Right lobe of liver (tissue), 6 donors: ENCODE results near the gene CDC42SE1. TPM values are rescaled to one million over a fixed set of nuclear protein-coding genes. Genes with fewer than 3 reads are reported as not detected.

Experiments used
- ATAC-seq, 4 donors: fragments of 200-7000 bp; cut with Tn5 transposase; one replicate each; pipeline ENCODE4 v1.9.1; 2020; ENCODE audit warnings: mild to moderate bottlenecking in 4 of 4, moderate library complexity in 4 of 4
- DNase-seq, 3 donors: peaks; one replicate each; pipeline ENCODE4 v3.0.0-alpha.2; 2020
- H3K27ac ChIP-seq, 3 donors: fragments of 200-600 bp; one replicate each; pipeline ENCODE4 v1.8.0; 2022
- H3K27me3 ChIP-seq, 2 donors: fragments of 200-600 bp; one replicate each; pipeline ENCODE4 v1.8.0; 2022
- H3K36me3 ChIP-seq, 4 donors: fragments of 200-600 bp; sonication (generic) in 1 of 4; one replicate each; pipeline versions ENCODE4 v1.5.1 to v1.8.0; 2017 to 2022; ENCODE audit warnings: control low read depth in 1 of 4
- H3K4me1 ChIP-seq, 4 donors: fragments of 200-600 bp; sonication (generic) in 1 of 4; one replicate each; pipeline versions ENCODE4 v1.5.1 to v1.8.0; 2017 to 2022; ENCODE audit warnings: control low read depth in 1 of 4
- H3K4me3 ChIP-seq, 3 donors: fragments of 200-600 bp; one replicate each; pipeline ENCODE4 v1.8.0; 2022
- H3K9me3 ChIP-seq, 4 donors: fragments of 200-600 bp; sonication (generic) in 1 of 4; one replicate each; pipeline versions ENCODE4 v1.5.1 to v1.8.0; 2017 to 2022; ENCODE audit warnings: control low read depth in 1 of 4
- CTCF ChIP-seq, 4 donors: fragments of 200-600 bp in 3 of 4; fragments of 450-650 bp in 1 of 4; IDR thresholded peaks; one replicate each; pipeline versions ENCODE4 v1.5.1 to v1.8.0; 2016 to 2022; ENCODE audit warnings: antibody characterized with exemption in 4 of 4, mild to moderate bottlenecking in 2 of 4
- POLR2A ChIP-seq: fragments of 450-650 bp; IDR thresholded peaks from one replicate; pipeline ENCODE4 v1.6.1; 2017; ENCODE audit warnings: antibody characterized with exemption, mild to moderate bottlenecking
- WGBS: methylation state at CpG from one replicate; pipeline ENCODE4 v1.1.6; 2018; ENCODE audit warnings: low coverage, low lambda C conversion rate; ENCODE audit not compliant: insufficient coverage; ENCODE audit errors: missing lambda C conversion rate; 5-methylcytosine and 5-hydroxymethylcytosine counted together
- intact Hi-C, 2 donors: fragments of 100-400 bp; cut with DNase I; formaldehyde crosslinking; loops; one replicate each; pipeline versions ENCODE4 v1.11.2 to v1.14.1; 2022
- total RNA-seq, 6 experiments: library from RNA; depleted of rRNA in 2 of 6; stranded (reverse); fragments of >200 nt in 2 of 6; fragmentation: NEBNext Ultra II Directional in 3 of 6; extraction: Animal tissue kit (Norgen Biotek cat#: 25700) in 3 of 6; gene quantifications; one replicate each; pipeline versions ENCODE4 v1.1.0 to v1.2.4, GENCODE V29; 2016 to 2023
- donor health status: DM: no; HTN: yes; CAD: no.
- donor health status: DM: no; HTN: no; CAD: no.
- donor health status: DM: no; HTN: no; CAD: no.
- donor health status: DM: no; HTN: yes; CAD: no.
- donor health status: DM: no; HTN: yes; CAD: no.

Gene CDC42SE1
- total RNA-seq, 6 experiments from 2014 or later = 15.9 to 37.5 (median 27.3) TPM

GRCh38 chr1:151050051-151050688 is 9.3 kb downstream of the CDC42SE1 start:
- intact Hi-C loops = no loop called here
- WGBS = 73% methylated on average over 2 of the region's 2 CpGs
- no peak overlapping the region for H3K27ac ChIP-seq
- no peak overlapping the region for H3K4me3 ChIP-seq
- TF ChIP-seq CTCF (IDR thresholded peaks at IDR 0.05) (no peak), POLR2A (no peak)
- H3K27me3 ChIP-seq = no peaks in the 10 kb centered on the region
- DNase-seq (no peak), ATAC-seq (no peak)
- H3K36me3 ChIP-seq = peaks cover 5 to 39% (median 20%) of the 10 kb centered on the region in 4 donors
- peaks cover 0 to 7% (median 2%) of the 10 kb centered on the region in 4 donors for H3K4me1 ChIP-seq
- no peaks in the 10 kb centered on the region for H3K9me3 ChIP-seq

- intact Hi-C loops = no loop called here
- TF ChIP-seq POLR2A = no peak
- TF ChIP-seq CTCF (IDR thresholded peaks at IDR 0.05) = no peak
- Histone ChIP-seq H3K36me3 (peaks cover 5 to 31% (median 16%) of the 10 kb centered on the region in 4 donors), H3K9me3 (no peaks in the 10 kb centered on the region), H3K4me1 (peaks cover 0 to 7% (median 2%) of the 10 kb centered on the region in 4 donors), H3K27ac (no peak overlapping the region), H3K4me3 (no peak overlapping the region), H3K27me3 (no peaks in the 10 kb centered on the region)
- no CpG with 5 or more reads among the region's 5 CpGs for WGBS
- no peak for ATAC-seq
- no peak for DNase-seq
Measured at GRCh38 chr1:151049458-151049857, 10.0 kb downstream of the CDC42SE1 start.

GRCh38 chr1:151048645-151049032 is 10.8 kb downstream of the CDC42SE1 start:
- no peaks in the 10 kb centered on the region for H3K27me3 ChIP-seq
- peak overlapping the region in 2 of 3 donors; percentile 64 to 75 for H3K27ac ChIP-seq
- ATAC-seq = no peak
- peak in 1 of 4 donors; percentile 42 for TF ChIP-seq CTCF (IDR thresholded peaks at IDR 0.05)
- no peak for TF ChIP-seq POLR2A
- H3K4me3 ChIP-seq = peak overlapping the region; percentile 75 to 91 (median 80)
- 4% methylated on average over 3 of the region's 3 CpGs for WGBS
- intact Hi-C loops = no loop called here
- H3K4me1 ChIP-seq = peaks cover 0 to 7% (median 2%) of the 10 kb centered on the region in 4 donors
- peaks cover 2 to 23% (median 8%) of the 10 kb centered on the region in 4 donors for H3K36me3 ChIP-seq
- DNase-seq = no peak
- no peaks in the 10 kb centered on the region for H3K9me3 ChIP-seq

GRCh38 chr1:151047925-151048644 is 11.3 kb downstream of the CDC42SE1 start:
- ATAC-seq = peak; percentile 81 to 86 (median 84)
- peak; percentile 32 for TF ChIP-seq POLR2A
- peak in 3 of 4 donors; percentile 29 to 53 (median 45) for TF ChIP-seq CTCF (IDR thresholded peaks at IDR 0.05)
- intact Hi-C loops = no loop called here
- Histone ChIP-seq H3K36me3 (peaks cover 1 to 23% (median 3%) of the 10 kb centered on the region in 4 donors), H3K27me3 (no peaks in the 10 kb centered on the region), H3K4me1 (peaks cover 0 to 7% (median 2%) of the 10 kb centered on the region in 4 donors), H3K4me3 (peak overlapping the region; percentile 75 to 91 (median 80)), H3K9me3 (no peaks in the 10 kb centered on the region), H3K27ac (peak overlapping the region; percentile 64 to 83 (median 75))
- 4% methylated on average over 5 of the region's 48 CpGs for WGBS
- peak; percentile 75 to 82 (median 79) for DNase-seq
